Esophagus muscularis mucosa (tissue), 4 donors: ENCODE results near the gene SOX14. TPM values are rescaled to one million over a fixed set of nuclear protein-coding genes. Genes with fewer than 3 reads are reported as not detected.
A peak's percentile ranks its signal among the peaks of the same experiment; 100 is the strongest.

Experiments used
- DNase-seq: peaks from one replicate; pipeline ENCODE4 v3.0.0-alpha.2; 2017; ENCODE audit errors: extremely low spot score
- H3K27ac ChIP-seq, 4 donors: fragments of 200-600 bp; sonication (generic); replicated peaks in 1 of 4; 1 replicate in 3 of 4; 2 replicates in 1 of 4; pipeline ENCODE4 v1.5.1; 2016 to 2019; ENCODE audit warnings: mild to moderate bottlenecking in 1 of 4
- H3K27me3 ChIP-seq, 4 donors: fragments of 200-600 bp; sonication (generic); one replicate each; pipeline versions ENCODE4 v1.5.1 to v1.6.0; 2016 to 2019
- H3K36me3 ChIP-seq, 4 donors: fragments of 200-600 bp; sonication (generic); one replicate each; pipeline ENCODE4 v1.5.1; 2016 to 2019
- H3K4me1 ChIP-seq, 4 donors: fragments of 200-600 bp; sonication (generic); one replicate each; pipeline ENCODE4 v1.5.1; 2016 to 2019
- H3K4me3 ChIP-seq, 4 donors: fragments of 200-600 bp; sonication (generic); 1 replicate in 2 of 4; 2 replicates in 2 of 4; pipeline ENCODE4 v1.5.1; 2016 to 2019; ENCODE audit warnings: mild to moderate bottlenecking in 4 of 4, moderate library complexity in 1 of 4
- H3K9me3 ChIP-seq, 4 donors: fragments of 200-600 bp; sonication (generic); 1 replicate in 3 of 4; 2 replicates in 1 of 4; pipeline ENCODE4 v1.5.1; 2016 to 2019
- CTCF ChIP-seq, 3 experiments: fragments of 200-600 bp in 2 of 3; fragments of 450-650 bp in 1 of 3; sonication (generic) in 2 of 3; IDR thresholded peaks; one replicate each; pipeline ENCODE4 v1.5.1; 2017 to 2019; ENCODE audit warnings: antibody characterized with exemption in 3 of 3, mild to moderate bottlenecking in 2 of 3, moderate library complexity in 1 of 3
- EP300 ChIP-seq: sonication (generic); formaldehyde crosslinking; IDR thresholded peaks from one replicate; pipeline ENCODE4 v1.6.1; 2017; ENCODE audit warnings: antibody characterized with exemption
- POLR2A ChIP-seq: fragments of 450-650 bp; IDR thresholded peaks from one replicate; pipeline ENCODE4 v1.6.1; 2017; ENCODE audit warnings: antibody characterized with exemption, moderate library complexity, mild to moderate bottlenecking, low read depth
- POLR2AphosphoS5 ChIP-seq, 2 donors: sonication (generic); formaldehyde crosslinking; IDR thresholded peaks; one replicate each; pipeline ENCODE4 v1.6.1; 2017; ENCODE audit warnings: antibody characterized with exemption in 2 of 2
- WGBS: methylation state at CpG from one replicate; pipeline ENCODE4 v1.1.5; 2018; 5-methylcytosine and 5-hydroxymethylcytosine counted together
- intact Hi-C: fragments of 100-400 bp; cut with DNase I; formaldehyde crosslinking; loops from one replicate; pipeline ENCODE4 v1.15.1; 2023
- total RNA-seq, 4 donors: library from RNA; depleted of rRNA; stranded (reverse); fragments of >200 nt; gene quantifications; one replicate each; pipeline versions ENCODE4 v1.1.0 to v1.2.1, GENCODE V29; 2016

The SOX14 gene
- total RNA-seq, 4 donors from 2014 or later = not detected

- peaks cover 0 to 17% (median 0%) of the 10 kb centered on the region in 4 donors for H3K27me3 ChIP-seq
- no peak overlapping the region for H3K27ac ChIP-seq
- no peak for TF ChIP-seq POLR2AphosphoS5 (IDR thresholded peaks at IDR 0.05)
- no peak for TF ChIP-seq CTCF (IDR thresholded peaks at IDR 0.05)
- TF ChIP-seq POLR2A = no peak
- TF ChIP-seq EP300 = no peak
- H3K4me3 ChIP-seq = no peak overlapping the region
- no peaks in the 10 kb centered on the region for H3K4me1 ChIP-seq
- DNase-seq = no peak
- intact Hi-C loops = no loop called here
- no peaks in the 10 kb centered on the region for H3K9me3 ChIP-seq
- no peaks in the 10 kb centered on the region for H3K36me3 ChIP-seq
- 83% methylated on average over 2 of the region's 2 CpGs for WGBS
Observed at GRCh38 chr3:137743608-137744007, 20.5 kb upstream of the SOX14 start.

GRCh38 chr3:137746808-137747207 is 17.3 kb upstream of the SOX14 start:
- H3K4me3 ChIP-seq = no peak overlapping the region
- H3K27ac ChIP-seq = no peak overlapping the region
- 38% methylated on average over 3 of the region's 3 CpGs for WGBS
- no peaks in the 10 kb centered on the region for H3K4me1 ChIP-seq
- intact Hi-C loops = no loop called here
- H3K27me3 ChIP-seq = peaks cover 0 to 35% (median 0%) of the 10 kb centered on the region in 4 donors
- H3K36me3 ChIP-seq = no peaks in the 10 kb centered on the region
- no peak for DNase-seq
- TF ChIP-seq POLR2AphosphoS5 (IDR thresholded peaks at IDR 0.05) (no peak), POLR2A (no peak), EP300 (no peak), CTCF (IDR thresholded peaks at IDR 0.05) (no peak)
- H3K9me3 ChIP-seq = no peaks in the 10 kb centered on the region

GRCh38 chr3:137759505-137759904 is 4.6 kb upstream of the SOX14 start:
- intact Hi-C loops = no loop called here
- peak; percentile 82 for DNase-seq
- Histone ChIP-seq H3K27ac (no peak overlapping the region), H3K36me3 (no peaks in the 10 kb centered on the region), H3K4me3 (no peak overlapping the region), H3K27me3 (peaks cover 0 to 64% (median 18%) of the 10 kb centered on the region in 4 donors), H3K9me3 (peaks cover 0 to 14% (median 8%) of the 10 kb centered on the region in 4 donors), H3K4me1 (peaks cover 0 to 29% (median 19%) of the 10 kb centered on the region in 4 donors)
- WGBS = 28% methylated on average over 8 of the region's 8 CpGs
- TF ChIP-seq CTCF (IDR thresholded peaks at IDR 0.05) (no peak), EP300 (no peak), POLR2A (no peak), POLR2AphosphoS5 (IDR thresholded peaks at IDR 0.05) (no peak)

- H3K9me3 ChIP-seq = peaks cover 0 to 6% (median 2%) of the 10 kb centered on the region in 4 donors
- no peak for TF ChIP-seq EP300
- H3K27me3 ChIP-seq = peaks cover 0 to 74% (median 23%) of the 10 kb centered on the region in 4 donors
- intact Hi-C loops = no loop called here
- DNase-seq = peak; percentile 77
- no peaks in the 10 kb centered on the region for H3K36me3 ChIP-seq
- WGBS = 13% methylated on average over 19 of the region's 28 CpGs
- no peak overlapping the region for H3K27ac ChIP-seq
- H3K4me3 ChIP-seq = no peak overlapping the region
- H3K4me1 ChIP-seq = peaks cover 0 to 40% (median 26%) of the 10 kb centered on the region in 4 donors
Observed at GRCh38 chr3:137760341-137761098, 3.6 kb upstream of the SOX14 start.

GRCh38 chr3:137761099-137761562 is 3.0 kb upstream of the SOX14 start:
- Histone ChIP-seq H3K36me3 (no peaks in the 10 kb centered on the region), H3K27me3 (peaks cover 0 to 80% (median 25%) of the 10 kb centered on the region in 4 donors), H3K27ac (no peak overlapping the region), H3K9me3 (peaks cover 0 to 4% (median 1%) of the 10 kb centered on the region in 4 donors), H3K4me1 (peaks cover 0 to 42% (median 26%) of the 10 kb centered on the region in 4 donors), H3K4me3 (no peak overlapping the region)
- DNase-seq = no peak
- intact Hi-C loops = no loop called here
- TF ChIP-seq POLR2A (no peak), EP300 (no peak), POLR2AphosphoS5 (IDR thresholded peaks at IDR 0.05) (no peak), CTCF (IDR thresholded peaks at IDR 0.05) (no peak)
- 6% methylated on average over 24 of the region's 24 CpGs for WGBS
